ENCODE results near the gene IRAG1. TPM values are rescaled to one million over a fixed set of nuclear protein-coding genes. Genes with fewer than 3 reads are reported as not detected.
"Not testable (repeated sequence)": the region's sequence is repeated elsewhere in the genome, so short reads cannot be mapped to it uniquely, and the experiment has no call there.

The IRAG1 gene
- total RNA-seq, 2 experiments from 2014 or later: not detected

DNA sequence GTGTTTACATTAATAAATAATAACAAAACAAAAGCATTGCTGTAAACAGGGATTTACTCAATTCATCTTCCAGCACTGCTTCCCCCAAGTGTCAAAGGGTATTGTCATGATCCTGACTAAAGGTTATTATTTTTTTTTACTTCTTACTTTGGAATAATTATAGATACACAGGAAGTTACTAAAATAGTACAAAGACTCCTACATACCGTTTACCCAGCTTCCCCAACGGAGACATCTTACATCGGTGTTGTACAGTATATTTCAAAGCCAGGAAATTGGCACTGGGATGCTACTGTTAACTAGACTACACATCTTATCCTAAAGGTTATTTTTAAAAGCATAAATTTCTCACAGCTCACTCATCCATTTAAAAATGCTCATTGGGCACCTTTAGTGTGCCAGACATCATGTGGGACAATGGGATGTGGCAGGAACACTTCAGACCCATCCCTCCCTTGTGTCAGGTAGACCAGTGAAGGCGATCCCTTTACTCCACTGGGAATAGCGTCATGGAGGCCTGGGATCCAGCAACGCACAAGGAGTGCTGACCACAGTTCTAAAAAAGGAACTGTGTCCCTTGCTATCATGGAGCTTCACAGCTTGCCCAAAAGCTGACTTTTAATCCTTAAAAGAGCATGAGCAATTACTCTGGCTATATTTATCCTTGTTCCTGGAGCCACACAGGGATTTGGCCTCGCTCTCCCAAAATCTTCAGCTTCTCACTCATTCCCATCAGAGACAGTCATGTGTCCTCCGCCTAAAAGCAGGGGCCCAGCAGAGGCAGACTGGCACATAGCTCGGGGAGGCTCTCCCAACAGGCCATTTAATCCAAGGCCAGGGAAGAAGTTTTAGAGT, 3.1 kb upstream of the IRAG1 start:
- no peaks in the 10 kb centered on the region for H3K36me3 Mint-ChIP-seq (ENCODE audit: low read depth)
- no peak overlapping the region for H3K4me3 Mint-ChIP-seq
- H3K27ac Mint-ChIP-seq: no peak overlapping the region
- ChIA-PET POLR2A (no interaction called here), CTCF (no interaction called here)
- no peaks in the 10 kb centered on the region for H3K4me1 Mint-ChIP-seq (ENCODE audit: low read depth)
- peaks cover 11% of the 10 kb centered on the region for H3K27me3 Mint-ChIP-seq (ENCODE audit: low read depth)
- ATAC-seq (no peak), DNase-seq (no peak)
- H3K9me3 Mint-ChIP-seq (ENCODE audit: insufficient read depth): no peaks in the 10 kb centered on the region

DNA sequence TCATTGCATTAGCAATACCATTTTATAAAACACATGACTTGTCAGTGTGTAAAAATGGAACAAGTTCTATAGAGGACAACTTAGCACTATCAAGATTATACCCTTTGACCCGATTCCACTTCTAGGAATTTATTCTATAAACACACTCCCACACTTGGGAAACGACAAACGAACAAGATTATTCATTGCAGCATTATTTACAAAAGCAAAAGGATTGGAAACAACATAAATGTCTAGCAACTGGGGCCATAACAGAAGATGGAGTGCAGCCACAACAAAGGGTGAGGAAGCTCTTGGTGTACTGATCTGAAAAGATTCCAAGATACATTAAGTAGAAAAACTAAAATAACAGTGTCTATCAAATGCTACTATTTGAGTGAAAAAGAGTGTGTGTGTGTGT, 2.3 kb upstream of the IRAG1 start:
- CTCF ChIA-PET: no interaction called here
- H3K27ac Mint-ChIP-seq: no peak overlapping the region
- H3K4me1 Mint-ChIP-seq (ENCODE audit: low read depth): no peaks in the 10 kb centered on the region
- ATAC-seq (no peak), DNase-seq (no peak)
- no peaks in the 10 kb centered on the region for H3K9me3 Mint-ChIP-seq (ENCODE audit: insufficient read depth)
- peaks cover 11% of the 10 kb centered on the region for H3K27me3 Mint-ChIP-seq (ENCODE audit: low read depth)
- POLR2A ChIA-PET: no interaction called here
- H3K36me3 Mint-ChIP-seq (ENCODE audit: low read depth): no peaks in the 10 kb centered on the region
- H3K4me3 Mint-ChIP-seq: no peak overlapping the region

DNA sequence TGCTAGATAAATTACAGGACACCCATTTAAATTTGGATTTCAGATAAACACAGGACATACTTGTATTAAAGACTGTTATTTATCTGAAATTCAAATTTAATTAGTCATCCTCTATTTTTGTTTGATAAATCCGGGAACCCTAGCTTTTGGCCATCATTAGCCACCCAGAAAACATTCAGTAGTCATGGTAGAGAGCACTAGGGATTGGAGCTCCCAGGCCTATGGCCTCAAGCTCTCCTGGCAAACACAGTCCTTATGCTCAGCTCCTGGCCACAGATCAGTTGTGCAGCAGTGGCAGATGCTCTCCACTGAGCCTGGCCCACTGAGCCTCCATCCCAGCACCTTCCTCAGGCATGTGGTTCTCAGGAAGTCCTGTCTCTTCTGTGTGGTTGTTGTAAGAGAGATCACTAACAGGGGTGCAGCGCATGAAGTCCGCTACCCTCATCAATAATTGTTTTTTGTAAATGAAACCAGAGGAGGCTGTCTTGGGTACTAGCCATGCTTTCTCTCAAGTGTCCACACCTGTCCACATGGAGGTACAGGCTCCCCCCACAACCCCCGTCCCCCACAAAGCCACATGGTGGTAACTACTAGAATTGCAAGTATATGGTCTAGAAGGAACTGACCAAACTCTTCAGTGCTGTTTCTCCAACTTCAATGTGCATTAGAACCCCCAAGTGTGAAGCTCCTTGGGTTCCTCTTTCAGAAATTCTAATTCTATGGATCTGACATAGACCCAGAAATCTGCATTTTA, 1.1 kb upstream of the IRAG1 start:
- no peaks in the 10 kb centered on the region for H3K9me3 Mint-ChIP-seq (ENCODE audit: insufficient read depth)
- CTCF ChIA-PET: no interaction called here
- H3K4me1 Mint-ChIP-seq (ENCODE audit: low read depth): no peaks in the 10 kb centered on the region
- H3K4me3 Mint-ChIP-seq: no peak overlapping the region
- DNase-seq: no peak
- no peaks in the 10 kb centered on the region for H3K36me3 Mint-ChIP-seq (ENCODE audit: low read depth)
- POLR2A ChIA-PET: interaction anchor here (0.7 kb wide), 1 partner anchor 396 kb away, joined by 3 read pairs; no protein-coding TSS in a partner anchor
- H3K27me3 Mint-ChIP-seq (ENCODE audit: low read depth): peaks cover 11% of the 10 kb centered on the region
- ATAC-seq: no peak
- no peak overlapping the region for H3K27ac Mint-ChIP-seq

DNA sequence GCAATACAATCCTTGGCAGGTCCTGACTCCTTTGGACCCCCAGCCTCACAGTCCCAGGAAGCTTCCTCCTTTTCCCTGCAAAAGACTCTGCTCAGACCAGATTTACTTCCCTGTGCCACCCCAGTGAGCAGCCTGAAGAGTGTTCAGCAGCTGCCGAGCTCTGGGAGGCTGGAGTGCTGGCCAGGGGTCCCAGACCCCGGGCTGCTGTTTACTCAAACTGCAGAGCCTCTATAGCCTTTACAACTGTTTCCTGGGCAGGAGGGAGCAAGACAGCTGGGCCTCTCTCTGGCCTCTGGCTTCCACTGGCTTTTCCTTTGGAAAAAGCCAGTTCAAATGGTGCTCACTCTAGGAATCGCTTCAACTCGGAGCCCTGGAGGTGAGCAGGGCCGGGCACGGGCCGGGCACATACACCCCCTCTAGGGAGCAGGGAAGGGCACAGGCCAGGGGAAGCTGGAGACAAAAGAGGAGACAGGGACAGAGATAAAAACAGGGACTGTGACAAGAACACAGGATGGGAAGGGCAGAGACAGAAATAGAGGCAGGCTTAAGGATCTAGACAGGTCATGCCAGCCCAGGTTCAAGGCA, 932 bp downstream of the IRAG1 start:
- Mint-ChIP-seq H3K4me3 (no peak overlapping the region), H3K4me1 (ENCODE audit: low read depth) (no peaks in the 10 kb centered on the region), H3K9me3 (ENCODE audit: insufficient read depth) (no peaks in the 10 kb centered on the region), H3K36me3 (ENCODE audit: low read depth) (no peaks in the 10 kb centered on the region), H3K27ac (no peak overlapping the region), H3K27me3 (ENCODE audit: low read depth) (peaks cover 11% of the 10 kb centered on the region)
- ChIA-PET POLR2A (no interaction called here), CTCF (no interaction called here)
- DNase-seq: no peak
- ATAC-seq: no peak

DNA sequence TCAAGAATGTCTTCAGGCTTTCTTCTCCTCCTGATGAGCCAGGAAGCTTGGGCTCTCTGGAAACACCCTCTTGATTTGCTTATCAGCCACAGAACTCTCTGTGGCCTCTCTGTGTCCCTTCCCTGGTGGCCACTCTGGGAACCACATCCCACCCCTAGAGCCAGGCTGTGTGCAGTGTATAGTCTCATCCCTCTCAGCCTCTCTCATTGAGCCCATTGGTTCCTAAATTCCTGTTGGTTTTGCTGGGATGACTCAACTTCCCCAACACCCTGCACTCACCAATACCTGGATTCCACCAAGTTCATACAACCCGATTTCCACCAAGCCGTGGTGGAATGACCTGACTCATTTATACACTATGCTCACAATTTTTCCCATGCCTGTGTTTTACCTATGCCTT, 5.2 kb downstream of the IRAG1 start:
- ATAC-seq: peak; percentile 51
- CTCF ChIA-PET: interaction anchor here (0.6 kb wide), 1 partner anchor 34 kb away, joined by 3 read pairs; no protein-coding TSS in a partner anchor
- H3K27me3 Mint-ChIP-seq (ENCODE audit: low read depth): peaks cover 11% of the 10 kb centered on the region

DNA sequence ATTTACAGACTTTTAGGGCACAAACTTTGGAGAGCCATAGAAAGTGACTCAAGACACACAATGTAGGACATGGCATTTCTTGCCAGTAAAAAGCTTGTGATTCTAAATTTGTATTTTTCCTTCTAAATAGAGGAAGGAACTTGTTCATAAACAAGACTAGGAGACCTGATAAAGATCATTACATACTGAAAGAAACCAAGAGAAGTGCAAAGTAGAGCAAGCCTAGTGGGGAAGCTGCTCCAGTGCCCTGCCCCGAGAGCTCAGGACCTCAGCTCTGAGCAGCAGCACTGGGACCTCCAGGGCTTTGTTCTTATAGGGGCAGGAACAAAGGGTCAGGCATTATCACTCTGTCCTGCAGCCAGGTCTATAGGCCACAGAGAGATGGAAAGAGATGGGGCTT, 7.2 kb downstream of the IRAG1 start:
- Mint-ChIP-seq H3K4me3 (no peak overlapping the region), H3K9me3 (ENCODE audit: insufficient read depth) (no peaks in the 10 kb centered on the region), H3K36me3 (ENCODE audit: low read depth) (no peaks in the 10 kb centered on the region), H3K27ac (no peak overlapping the region), H3K4me1 (ENCODE audit: low read depth) (no peaks in the 10 kb centered on the region), H3K27me3 (ENCODE audit: low read depth) (peaks cover 7% of the 10 kb centered on the region)
- ATAC-seq (no peak), DNase-seq (no peak)
- CTCF ChIA-PET: no interaction called here
- POLR2A ChIA-PET: no interaction called here

More for the DNA sequence above, 5.2 kb downstream of the IRAG1 start:
- Mint-ChIP-seq H3K4me1 (ENCODE audit: low read depth) (no peaks in the 10 kb centered on the region), H3K36me3 (ENCODE audit: low read depth) (no peaks in the 10 kb centered on the region), H3K9me3 (ENCODE audit: insufficient read depth) (no peaks in the 10 kb centered on the region), H3K27ac (no peak overlapping the region), H3K4me3 (no peak overlapping the region)
- no peak for DNase-seq
- POLR2A ChIA-PET: no interaction called here

DNA sequence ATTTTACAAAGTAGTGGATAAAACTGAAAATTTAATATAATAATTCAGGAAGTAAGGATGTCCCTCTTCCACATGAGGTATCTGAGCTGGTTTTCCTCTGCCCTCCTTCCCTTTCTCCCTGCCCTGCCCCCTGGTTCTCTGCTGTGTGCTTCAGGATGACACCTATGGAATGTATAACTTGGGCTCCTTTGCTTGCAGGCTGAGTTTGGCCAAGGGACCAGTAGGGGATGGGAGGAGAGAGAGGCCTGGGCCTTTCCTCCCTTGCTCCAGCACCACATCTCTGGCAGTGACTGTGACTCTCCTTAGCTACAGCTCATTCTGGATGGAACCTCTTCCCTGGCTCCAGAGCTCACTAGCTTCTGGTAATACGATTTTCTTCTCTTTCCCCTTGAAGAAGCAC, 10.1 kb downstream of the IRAG1 start:
- DNase-seq (no peak), ATAC-seq (no peak)
- Mint-ChIP-seq H3K9me3 (ENCODE audit: insufficient read depth) (no peaks in the 10 kb centered on the region), H3K4me1 (ENCODE audit: low read depth) (no peaks in the 10 kb centered on the region), H3K27ac (no peak overlapping the region), H3K27me3 (ENCODE audit: low read depth) (peaks cover 10% of the 10 kb centered on the region), H3K36me3 (ENCODE audit: low read depth) (no peaks in the 10 kb centered on the region), H3K4me3 (no peak overlapping the region)
- POLR2A ChIA-PET: interaction anchor here (0.6 kb wide), 1 partner anchor 259 kb away, joined by 3 read pairs; no protein-coding TSS in a partner anchor
- CTCF ChIA-PET: interaction anchor here (1.2 kb wide), 1 partner anchor 29 kb away, joined by 4 read pairs; no protein-coding TSS in a partner anchor

DNA sequence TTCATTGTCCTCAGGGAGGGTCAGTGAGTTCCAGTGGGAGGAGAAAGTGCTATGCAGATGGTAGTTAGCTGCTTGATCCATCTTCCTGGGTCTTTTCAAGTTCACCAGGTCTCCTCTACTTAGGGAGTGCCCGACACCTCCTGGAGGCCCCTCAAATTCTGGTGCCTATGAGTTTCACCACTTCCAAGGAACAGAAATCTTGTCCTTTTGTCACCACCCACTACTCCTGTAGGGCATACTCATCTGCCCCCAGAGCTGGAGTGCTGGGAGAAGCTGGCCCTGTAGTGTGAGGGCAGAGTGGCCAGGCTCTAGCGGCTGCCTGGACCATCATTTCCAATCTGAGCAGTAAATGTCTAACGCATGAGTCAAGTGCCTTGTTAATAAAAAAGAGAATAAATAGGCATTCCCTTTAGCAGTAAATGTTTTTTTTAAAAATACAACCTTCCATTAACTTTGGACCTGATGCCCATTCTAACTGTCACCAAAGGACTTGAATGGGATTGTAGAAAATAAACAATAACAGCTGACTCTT, 12.5 kb downstream of the IRAG1 start:
- ChIA-PET POLR2A (no interaction called here), CTCF (interaction anchor here (1.0 kb wide), 1 partner anchor 27 kb away, joined by 4 read pairs; no protein-coding TSS in a partner anchor)
- no peaks in the 10 kb centered on the region for H3K9me3 Mint-ChIP-seq (ENCODE audit: insufficient read depth)
- DNase-seq (no peak), ATAC-seq (no peak)
- H3K27ac Mint-ChIP-seq: no peak overlapping the region
- H3K27me3 Mint-ChIP-seq (ENCODE audit: low read depth): peaks cover 16% of the 10 kb centered on the region
- no peaks in the 10 kb centered on the region for H3K36me3 Mint-ChIP-seq (ENCODE audit: low read depth)
- H3K4me3 Mint-ChIP-seq: no peak overlapping the region
- no peaks in the 10 kb centered on the region for H3K4me1 Mint-ChIP-seq (ENCODE audit: low read depth)

DNA sequence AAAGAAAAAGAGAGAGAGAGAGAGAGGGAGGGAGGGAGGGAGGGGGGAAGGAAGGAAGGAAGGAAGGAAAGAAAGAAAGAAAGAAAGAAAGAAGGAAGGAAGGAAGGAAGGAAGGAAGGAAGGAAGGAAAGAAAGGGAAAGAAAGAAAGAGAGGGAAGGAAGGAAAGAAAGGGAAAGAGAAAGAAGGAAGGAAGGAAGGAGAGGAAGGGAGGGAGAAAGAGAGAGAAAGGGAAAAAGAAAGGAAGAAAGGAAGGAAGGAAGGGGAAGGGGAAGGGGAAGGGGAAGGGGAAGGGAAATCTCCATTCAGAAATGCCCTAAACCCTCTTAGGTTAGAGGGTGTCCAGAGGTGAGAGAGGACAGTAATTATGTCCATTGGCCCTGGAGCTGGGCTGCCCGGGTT, 13.3 kb downstream of the IRAG1 start:
- DNase-seq; CTCF ChIA-PET; ATAC-seq; H3K4me1 Mint-ChIP-seq (ENCODE audit: low read depth); H3K9me3 Mint-ChIP-seq (ENCODE audit: insufficient read depth); POLR2A ChIA-PET; H3K27ac Mint-ChIP-seq; H3K4me3 Mint-ChIP-seq; H3K36me3 Mint-ChIP-seq (ENCODE audit: low read depth): not testable (repeated sequence)
- peaks cover 22% of the 10 kb centered on the region for H3K27me3 Mint-ChIP-seq (ENCODE audit: low read depth)

DNA sequence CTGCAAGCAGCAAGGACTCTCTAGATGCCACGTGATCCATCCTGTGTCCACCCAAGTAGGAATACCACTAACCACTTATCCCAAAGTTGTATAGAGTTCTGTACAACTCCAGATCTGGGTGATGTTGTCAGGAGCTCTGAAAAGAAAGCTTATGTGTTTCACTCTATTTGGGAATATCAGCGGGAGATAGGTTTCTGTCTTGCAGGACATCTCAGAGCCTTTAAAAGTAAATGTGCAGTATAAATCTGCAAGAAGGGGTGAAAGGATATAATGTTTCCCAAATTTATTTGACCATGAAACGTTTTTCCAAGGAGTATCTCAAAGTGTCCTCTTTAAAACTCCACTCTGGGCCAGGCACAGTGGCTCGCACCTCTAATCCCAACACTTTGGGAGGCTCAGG, 13.9 kb downstream of the IRAG1 start:
- H3K27ac Mint-ChIP-seq: no peak overlapping the region
- no peaks in the 10 kb centered on the region for H3K4me1 Mint-ChIP-seq (ENCODE audit: low read depth)
- ChIA-PET POLR2A (no interaction called here), CTCF (no interaction called here)
- no peaks in the 10 kb centered on the region for H3K36me3 Mint-ChIP-seq (ENCODE audit: low read depth)
- ATAC-seq: no peak
- H3K27me3 Mint-ChIP-seq (ENCODE audit: low read depth): peaks cover 24% of the 10 kb centered on the region
- DNase-seq: no peak
- H3K4me3 Mint-ChIP-seq: no peak overlapping the region
- no peaks in the 10 kb centered on the region for H3K9me3 Mint-ChIP-seq (ENCODE audit: insufficient read depth)

DNA sequence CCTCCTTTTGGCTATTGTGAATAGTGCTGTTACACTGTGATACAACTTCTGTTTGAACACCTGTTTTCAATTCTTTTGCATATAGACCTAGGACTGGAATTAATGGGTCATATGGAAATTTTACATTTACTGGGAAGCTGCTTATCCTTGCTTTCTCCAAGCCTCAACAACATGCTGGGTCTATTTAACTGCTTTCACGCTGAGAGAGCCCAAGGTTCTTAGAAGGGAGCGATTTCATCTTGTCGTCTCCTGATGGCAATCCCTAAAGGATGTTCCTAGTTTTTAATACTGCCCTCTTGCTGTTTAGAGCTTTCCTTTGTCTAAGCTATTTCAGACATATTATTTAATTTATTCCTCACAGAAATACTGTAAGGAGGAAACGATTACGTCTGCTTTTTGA, 15.5 kb downstream of the IRAG1 start:
- Mint-ChIP-seq H3K27me3 (ENCODE audit: low read depth) (peaks cover 34% of the 10 kb centered on the region), H3K36me3 (ENCODE audit: low read depth) (no peaks in the 10 kb centered on the region), H3K9me3 (ENCODE audit: insufficient read depth) (no peaks in the 10 kb centered on the region), H3K4me1 (ENCODE audit: low read depth) (no peaks in the 10 kb centered on the region), H3K4me3 (no peak overlapping the region), H3K27ac (no peak overlapping the region)
- ChIA-PET POLR2A (no interaction called here), CTCF (no interaction called here)
- DNase-seq: no peak
- ATAC-seq: no peak

DNA sequence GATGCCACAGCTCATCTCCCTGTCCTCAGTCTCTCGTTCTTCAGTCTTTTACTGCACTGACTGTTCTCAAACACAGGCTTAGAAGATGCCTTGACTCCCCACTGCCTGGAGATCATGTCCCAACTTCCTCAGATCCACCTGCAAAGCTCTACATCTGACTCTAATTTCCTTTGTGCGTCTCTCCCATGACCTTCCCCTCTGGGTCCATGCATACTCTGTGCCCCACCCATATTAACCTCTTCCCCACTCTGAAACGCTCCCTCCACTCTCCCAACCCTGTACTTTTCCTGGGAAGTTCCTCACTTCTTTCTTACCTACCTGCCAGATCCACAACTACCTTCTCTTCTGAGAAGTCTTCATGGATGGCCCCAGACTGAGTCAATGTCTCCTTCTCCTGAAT, 16.6 kb downstream of the IRAG1 start:
- ChIA-PET CTCF (no interaction called here), POLR2A (no interaction called here)
- Mint-ChIP-seq H3K27me3 (ENCODE audit: low read depth) (peaks cover 39% of the 10 kb centered on the region), H3K9me3 (ENCODE audit: insufficient read depth) (no peaks in the 10 kb centered on the region), H3K4me3 (no peak overlapping the region), H3K27ac (no peak overlapping the region), H3K36me3 (ENCODE audit: low read depth) (no peaks in the 10 kb centered on the region), H3K4me1 (ENCODE audit: low read depth) (no peaks in the 10 kb centered on the region)
- ATAC-seq (no peak), DNase-seq (no peak)

All from activated CD8-positive, alpha-beta T cell treated with anti-CD3 and anti-CD28 coated beads, Interleukin-2, amount 10 ng/mL, durations not matched to agents 7 days and 5 days (primary cell).